K562 (cell line): ENCODE results near the gene PRICKLE2. TPM values are rescaled to one million over a fixed set of nuclear protein-coding genes. Genes with fewer than 3 reads are reported as not detected.
A peak's percentile ranks its signal among the peaks of the same experiment; 100 is the strongest.

Experiments used
- ATAC-seq: fragments of 200-7000 bp; cut with Tn5 transposase; 3 replicates; pipeline ENCODE4 v1.9.1; 2020; ENCODE audit warnings: moderate library complexity
- BruUV-seq: library from RNA; stranded (reverse); fragments of 400-500 nt; replicated peaks from 2 replicates; lab custom pipeline; 2021; lab: Mats Ljungman, UMichigan
- CTCF ChIA-PET: fragments of 300-600 bp; formaldehyde crosslinking; extraction: SDS; loops from one replicate; lab custom pipeline; 2021; ENCODE audit warnings: low intra/inter-chr PET ratio; lab: Yijun Ruan, JAX
- POLR2A ChIA-PET: fragments of 300-600, 350-650 bp; sonication (Branson Sonifier 250); formaldehyde crosslinking; extraction: SDS; loops from one replicate; lab custom pipeline; 2021; ENCODE audit warnings: antibody characterized with exemption, inconsistent platforms; lab: Yijun Ruan, JAX
- DNase-seq, 4 experiments: peaks; one replicate each; pipeline versions ENCODE4 v3.0.0 to v3.0.0-alpha.2; 2011 to 2018; ENCODE audit warnings: low spot score in 3 of 4, mixed read lengths in 3 of 4; ENCODE audit errors: extremely low read depth in 1 of 4
- FAIRE-seq: peaks from 2 replicates; lab custom pipeline; 2011; peaks lifted over from hg19 to GRCh38; lab: Jason Lieb, UNC
- H2AFZ ChIP-seq: 2 replicates; pipeline ENCODE4 v1.6.0; 2011; ENCODE audit warnings: low read depth, low read length, control low read depth, inconsistent platforms
- H3K27ac ChIP-seq: fragments of 200-600 bp; 3 replicates; pipeline ENCODE4 v1.8.0; 2011; ENCODE audit warnings: low read depth, mild to moderate bottlenecking, control low read depth, inconsistent platforms, low read length, moderate library complexity, mixed read lengths; ENCODE audit errors: extremely low read depth
- H3K27me3 ChIP-seq, 2 experiments: fragments of 300-600 bp in 1 of 2; 2 replicates in 1 of 2; 3 replicates in 1 of 2; pipeline versions ENCODE4 v1.6.0 to v1.8.0; 2011; ENCODE audit warnings: inconsistent platforms in 2 of 2, low read length in 2 of 2, mild to moderate bottlenecking in 1 of 2, mixed read lengths in 1 of 2, moderate library complexity in 1 of 2; ENCODE audit not compliant: control insufficient read depth in 2 of 2, insufficient read depth in 2 of 2
- H3K36me3 ChIP-seq: fragments of 300-600 bp; 3 replicates; pipeline ENCODE4 v1.8.0; 2011; ENCODE audit warnings: mild to moderate bottlenecking, low read length, inconsistent platforms; ENCODE audit not compliant: control insufficient read depth, insufficient read depth
- H3K4me1 ChIP-seq, 2 experiments: fragments of 200-600 bp in 1 of 2; replicated peaks in 1 of 2; 2 replicates in 1 of 2; 3 replicates in 1 of 2; pipeline versions ENCODE4 v1.5.1 to v1.8.0; 2011; ENCODE audit warnings: inconsistent platforms in 2 of 2, low read length in 2 of 2, mild to moderate bottlenecking in 1 of 2, mixed read lengths in 1 of 2, moderate library complexity in 1 of 2; ENCODE audit not compliant: control insufficient read depth in 2 of 2, insufficient read depth in 2 of 2
- H3K4me2 ChIP-seq: 2 replicates; pipeline ENCODE4 v1.6.1; 2011; ENCODE audit warnings: low read length, control low read depth, inconsistent platforms, mixed read lengths; ENCODE audit not compliant: insufficient read depth
- H3K4me3 ChIP-seq: fragments of 200-600 bp; sonication (generic), shearing (Covaris generic); 2 replicates; pipeline ENCODE4 v1.5.1; 2016; ENCODE audit warnings: control low read depth, inconsistent platforms
- H3K79me2 ChIP-seq: fragments of 200-600 bp; 3 replicates; pipeline ENCODE4 v1.8.0; 2011; ENCODE audit warnings: low read length, inconsistent platforms; ENCODE audit not compliant: control insufficient read depth, insufficient read depth
- H3K9ac ChIP-seq, 2 experiments: 2 replicates each; pipeline versions ENCODE4 v1.6.0 to v1.6.1; 2011; ENCODE audit warnings: low read depth in 2 of 2, low read length in 2 of 2, control low read depth in 1 of 2, inconsistent platforms in 1 of 2, mild to moderate bottlenecking in 1 of 2, mixed read lengths in 1 of 2; ENCODE audit not compliant: insufficient read depth in 1 of 2
- H3K9me1 ChIP-seq: one replicate; pipeline ENCODE4 v1.6.0; 2011; ENCODE audit warnings: inconsistent platforms, mild to moderate bottlenecking, low read length, moderate library complexity; ENCODE audit not compliant: control insufficient read depth, insufficient read depth
- H3K9me3 ChIP-seq: replicated peaks from 2 replicates; pipeline ENCODE4 v1.5.1; 2011; ENCODE audit warnings: low read depth, low read length, inconsistent platforms; ENCODE audit not compliant: control insufficient read depth, insufficient read depth
- H4K20me1 ChIP-seq: replicated peaks from 2 replicates; pipeline ENCODE4 v1.6.1; 2011; ENCODE audit warnings: low read length, inconsistent platforms, mixed read lengths; ENCODE audit not compliant: control insufficient read depth, insufficient read depth
- CXXC5 ChIP-seq: fragments of 250-450 bp; sonication (Bioruptor Pico); IDR thresholded peaks from 2 replicates; pipeline ENCODE4 v1.8.0; 2022; ENCODE audit warnings: inconsistent platforms, mild to moderate bottlenecking, moderate library complexity
- MEIS2 ChIP-seq: fragments of 450-650 bp; IDR thresholded peaks from 2 replicates; pipeline ENCODE4 v1.6.1; 2014; ENCODE audit warnings: mild to moderate bottlenecking; ENCODE audit not compliant: partially characterized antibody
- NFIC ChIP-seq: fragments of 450-650 bp; IDR thresholded peaks from 2 replicates; pipeline ENCODE4 v1.6.1; 2017; ENCODE audit warnings: mild to moderate bottlenecking, inconsistent platforms
- NKRF ChIP-seq: fragments of 450-650 bp; IDR thresholded peaks from 2 replicates; pipeline ENCODE4 v1.6.1; 2016; ENCODE audit warnings: borderline replicate concordance
- PBX2 ChIP-seq, 2 experiments: IDR thresholded peaks in 1 of 2; conservative IDR thresholded peaks in 1 of 2; 2 replicates each; pipeline ENCODE4 v1.6.1; 2016; ENCODE audit warnings: low read depth in 2 of 2, mild to moderate bottlenecking in 1 of 2, missing compliant biosample characterization in 1 of 2, missing genetic modification characterization in 1 of 2, moderate library complexity in 1 of 2
- ZBTB11 ChIP-seq, 3 experiments: fragments of 200-800 bp in 1 of 3; fragments of 250-450 bp in 1 of 3; fragments of 450-650 bp in 1 of 3; sonication (Bioruptor Pico) in 1 of 3; sonication (Bioruptor generic) in 1 of 3; formaldehyde crosslinking in 1 of 3; IDR thresholded peaks; 2 replicates each; pipeline versions ENCODE4 v1.6.1 to v1.8.0; 2016 to 2022; ENCODE audit warnings: mild to moderate bottlenecking in 2 of 3, missing genetic modification characterization in 2 of 3, missing compliant biosample characterization in 1 of 3, moderate library complexity in 1 of 3
- ZNF384 ChIP-seq: IDR thresholded peaks from 2 replicates; pipeline ENCODE4 v1.6.1; 2012; ENCODE audit warnings: low read depth, low read length, improper control_type of control experiment
- WGBS: fragments of 100-300 bp; shearing (Covaris generic); methylation state at CpG from one replicate; pipeline ENCODE4 v1.1.6; 2016; ENCODE audit warnings: low coverage, mixed read lengths; ENCODE audit not compliant: insufficient coverage; ENCODE audit errors: missing lambda C conversion rate; 5-methylcytosine and 5-hydroxymethylcytosine counted together
- in situ Hi-C: fragments of 300-500 bp; cut with MboI; formaldehyde crosslinking; loops from 4 replicates; pipeline ENCODE4 v1.15.0; 2018; ENCODE audit warnings: inconsistent platforms, mixed read lengths
- intact Hi-C: fragments of 100-400 bp; cut with micrococcal nuclease; formaldehyde crosslinking; loops from 2 replicates; pipeline ENCODE4 v1.14.2; 2022
- polyA plus RNA-seq, 8 experiments: library from polyadenylated mRNA; depleted of rRNA in 4 of 8; stranded (reverse) in 5 of 8; unstranded in 3 of 8; fragments of >200 nt; fragmentation: Nextera tagmentation in 2 of 8; fragmentation: Illumina TruSeq in 1 of 8; extraction: Ambion mirVana in 2 of 8; extraction: Trizol in 1 of 8; gene quantifications; 2 replicates each; pipeline versions ENCODE4 v1.2.1 to v1.2.3, GENCODE V29; 2011 to 2014; ENCODE audit warnings: inconsistent platforms in 1 of 8, missing spikeins in 1 of 8
- total RNA-seq, 7 experiments: library from RNA; depleted of rRNA in 6 of 7; stranded (reverse); fragments of >200 nt in 6 of 7; fragmentation: Illumina TruSeq in 2 of 7; extraction: Trizol in 2 of 7; gene quantifications; 2 replicates each; pipeline versions ENCODE4 v1.2.1 to v1.2.3, GENCODE V29; 2011 to 2021; ENCODE audit warnings: low replicate concordance in 1 of 7

Gene PRICKLE2
- total and polyA plus RNA-seq, 9 of the 15 experiments (the other 6 are each of a cell fraction or from before 2014, with no cell fraction given) = 0.07 to 0.09 TPM; not detected in 7

GRCh38 chr3:64143409-64144130, 81.7 kb downstream of the PRICKLE2 start:
- WGBS = 0% methylated on average over 4 of the region's 5 CpGs
- Histone ChIP-seq H3K9ac (no peak overlapping the region), H3K4me2 (no peak overlapping the region), H4K20me1 (no peaks in the 10 kb centered on the region), H3K79me2 (no peaks in the 10 kb centered on the region)
- in situ Hi-C loops = no loop called here
- CTCF ChIA-PET = no interaction called here
- 0 out of 2 replicates have a peak, but pooled peaks have one; percentile 15 for TF ChIP-seq NFIC
- TF ChIP-seq PBX2 (CRISPR knock-in tag; IDR thresholded peaks at IDR 0.05; ENCODE audit: low read depth) = no peak
- peak; percentile 93 for TF ChIP-seq PBX2 (tag; conservative IDR thresholded peaks at IDR 0.05; ENCODE audit: low read depth)
- no peak for TF ChIP-seq NKRF
- peak in 1 of 3 experiments; percentile 82; a peak in 2 of 6 replicates for TF ChIP-seq ZBTB11 (CRISPR knock-in tag; IDR thresholded peaks at IDR 0.05)
- TF ChIP-seq MEIS2 = peak; percentile 67
- no peak for TF ChIP-seq CXXC5
- peak; percentile 22; the same call in 1 of the 2 replicates for TF ChIP-seq ZNF384
- TF ChIP-seq, all 486 proteins: peak for 5
- H3K36me3 ChIP-seq = no peaks in the 10 kb centered on the region
- POLR2A ChIA-PET = no interaction called here
- no peak overlapping the region for H2AFZ ChIP-seq
- BruUV-seq = no TSS peak
- intact Hi-C loops = no loop called here
- DNase-seq = no peak
- H3K9me3 ChIP-seq = no peaks in the 10 kb centered on the region
- no peak for ATAC-seq
- no peak overlapping the region for H3K27ac ChIP-seq
- H3K4me1 ChIP-seq = no peaks in the 10 kb centered on the region
- no peak overlapping the region for H3K4me3 ChIP-seq
- H3K27me3 ChIP-seq = peaks cover 0 to 9% of the 10 kb centered on the region in 2 experiments; a peak in 2 of 5 replicates
- no peaks in the 10 kb centered on the region for H3K9me1 ChIP-seq
- no peak for FAIRE-seq
